A673 (cell line): ENCODE results near the gene TNFRSF18. TPM values are rescaled to one million over a fixed set of nuclear protein-coding genes. Genes with fewer than 3 reads are reported as not detected.

ENCODE experiments used
- BruUV-seq: library from RNA; stranded (reverse); fragments of 400-500 nt; replicated peaks from 2 replicates; lab custom pipeline; 2021; lab: Mats Ljungman, UMichigan
- CTCF ChIA-PET: fragments of 300-600 bp; sonication (Branson Sonifier 250); formaldehyde crosslinking; loops from one replicate; lab custom pipeline; 2022; ENCODE audit warnings: antibody characterized with exemption; lab: Charles Lee
- POLR2A ChIA-PET: fragments of 300-600 bp; sonication (Branson Sonifier 250); formaldehyde crosslinking; loops from one replicate; lab custom pipeline; 2022; ENCODE audit warnings: antibody characterized with exemption; ENCODE audit not compliant: low non-redundant PET; lab: Charles Lee
- DNase-seq: peaks from one replicate; pipeline ENCODE4 v3.0.0-alpha.2; 2015; ENCODE audit warnings: low spot score
- H3K27ac ChIP-seq: fragments of 200-600 bp; sonication (generic); 2 replicates; pipeline ENCODE4 v1.5.1; 2016; ENCODE audit warnings: mixed run types, low read depth, mild to moderate bottlenecking, mixed read lengths, antibody characterized with exemption, low read length; ENCODE audit not compliant: poor library complexity, severe bottlenecking
- H3K27me3 ChIP-seq: fragments of 200-600 bp; sonication (generic); replicated peaks from 2 replicates; pipeline ENCODE4 v1.6.1; 2017; ENCODE audit warnings: mixed run types, low read depth, mild to moderate bottlenecking, mixed read lengths, antibody characterized with exemption, low read length; ENCODE audit not compliant: insufficient read depth, poor library complexity
- H3K36me3 ChIP-seq: fragments of 200-600 bp; sonication (generic); 2 replicates; pipeline ENCODE4 v1.6.1; 2016; ENCODE audit warnings: mixed run types, mild to moderate bottlenecking, mixed read lengths, antibody characterized with exemption, low read length; ENCODE audit not compliant: insufficient read depth, poor library complexity, severe bottlenecking
- H3K4me1 ChIP-seq: fragments of 200-600 bp; sonication (generic); 2 replicates; pipeline ENCODE4 v1.6.1; 2017; ENCODE audit warnings: mixed run types, mild to moderate bottlenecking, mixed read lengths, antibody characterized with exemption, low read length; ENCODE audit not compliant: insufficient read depth, poor library complexity, severe bottlenecking
- H3K4me3 ChIP-seq: fragments of 200-600 bp; sonication (generic); 2 replicates; pipeline ENCODE4 v1.5.1; 2016; ENCODE audit warnings: low read depth, mixed run types, mild to moderate bottlenecking, mixed read lengths, low read length; ENCODE audit not compliant: poor library complexity, severe bottlenecking
- H3K9me3 ChIP-seq: fragments of 200-600 bp; sonication (generic); 2 replicates; pipeline ENCODE4 v1.6.1; 2016; ENCODE audit warnings: mixed run types, low read depth, mild to moderate bottlenecking, mixed read lengths, antibody characterized with exemption, low read length; ENCODE audit not compliant: poor library complexity, severe bottlenecking
- CTCF ChIP-seq: fragments of 300-800, 200-600 bp; sonication (generic); conservative IDR thresholded peaks from 2 replicates; pipeline ENCODE4 v1.5.1; 2017; ENCODE audit warnings: low read depth, mild to moderate bottlenecking, antibody characterized with exemption, low read length, moderate library complexity, mixed read lengths
- EZH2 ChIP-seq: fragments of 200-600 bp; sonication (generic); IDR thresholded peaks from 2 replicates; pipeline ENCODE4 v1.6.1; 2017; ENCODE audit warnings: borderline replicate concordance, low read depth, mild to moderate bottlenecking, mixed read lengths, antibody characterized with exemption, low read length; ENCODE audit not compliant: poor library complexity, severe bottlenecking
- intact Hi-C: fragments of 100-400 bp; cut with micrococcal nuclease; formaldehyde crosslinking; loops from one replicate; pipeline ENCODE4 v1.10.0; 2022; ENCODE audit not compliant: unreplicated experiment
- total RNA-seq: library from RNA; stranded (reverse); gene quantifications from 2 replicates; pipeline ENCODE4 v1.2.3, GENCODE V29; 2021

The TNFRSF18 gene
- total RNA-seq, 1 experiment from 2014 or later: 0.77 TPM

- no peak overlapping the region for H3K27ac ChIP-seq
- peaks cover 2% of the 10 kb centered on the region for H3K4me1 ChIP-seq
- intact Hi-C loops: no loop called here
- H3K9me3 ChIP-seq: no peaks in the 10 kb centered on the region
- H3K27me3 ChIP-seq: no peaks in the 10 kb centered on the region
- no peak overlapping the region for H3K4me3 ChIP-seq
- BruUV-seq: no TSS peak
- ChIA-PET POLR2A (interaction anchor here (0.6 kb wide), 1 partner anchor 212 kb away, joined by 3 read pairs; the partner anchor contains the start of gene AURKAIP1), CTCF (no interaction called here)
- no peak for DNase-seq
- TF ChIP-seq CTCF (no peak), EZH2 (no peak)
- H3K36me3 ChIP-seq: no peaks in the 10 kb centered on the region
Observed at GRCh38 chr1:1163538-1164070, 42.8 kb downstream of the TNFRSF18 start.

GRCh38 chr1:1162597-1163537, 43.5 kb downstream of the TNFRSF18 start:
- Histone ChIP-seq H3K27ac (no peak overlapping the region), H3K4me3 (no peak overlapping the region), H3K4me1 (peaks cover 9% of the 10 kb centered on the region), H3K9me3 (no peaks in the 10 kb centered on the region), H3K27me3 (no peaks in the 10 kb centered on the region), H3K36me3 (no peaks in the 10 kb centered on the region)
- no TSS peak for BruUV-seq
- DNase-seq: no peak
- TF ChIP-seq CTCF (no peak), EZH2 (no peak)
- intact Hi-C loops: no loop called here
- ChIA-PET CTCF (no interaction called here), POLR2A (no interaction called here)

GRCh38 chr1:1161683-1162079, 44.7 kb downstream of the TNFRSF18 start:
- ChIA-PET CTCF (no interaction called here), POLR2A (no interaction called here)
- Histone ChIP-seq H3K4me3 (no peak overlapping the region), H3K4me1 (peaks cover 13% of the 10 kb centered on the region), H3K9me3 (no peaks in the 10 kb centered on the region), H3K27ac (no peak overlapping the region), H3K27me3 (no peaks in the 10 kb centered on the region), H3K36me3 (no peaks in the 10 kb centered on the region)
- BruUV-seq: no TSS peak
- no peak for DNase-seq
- intact Hi-C loops: no loop called here
- TF ChIP-seq EZH2 (no peak), CTCF (no peak)
